ENCODE results near the gene ZC3H18. TPM values are rescaled to one million over a fixed set of nuclear protein-coding genes. Genes with fewer than 3 reads are reported as not detected.

Gene ZC3H18
- total RNA-seq, 6 experiments from 2014 or later = 8.7 to 22.8 (median 16.4) TPM

DNA sequence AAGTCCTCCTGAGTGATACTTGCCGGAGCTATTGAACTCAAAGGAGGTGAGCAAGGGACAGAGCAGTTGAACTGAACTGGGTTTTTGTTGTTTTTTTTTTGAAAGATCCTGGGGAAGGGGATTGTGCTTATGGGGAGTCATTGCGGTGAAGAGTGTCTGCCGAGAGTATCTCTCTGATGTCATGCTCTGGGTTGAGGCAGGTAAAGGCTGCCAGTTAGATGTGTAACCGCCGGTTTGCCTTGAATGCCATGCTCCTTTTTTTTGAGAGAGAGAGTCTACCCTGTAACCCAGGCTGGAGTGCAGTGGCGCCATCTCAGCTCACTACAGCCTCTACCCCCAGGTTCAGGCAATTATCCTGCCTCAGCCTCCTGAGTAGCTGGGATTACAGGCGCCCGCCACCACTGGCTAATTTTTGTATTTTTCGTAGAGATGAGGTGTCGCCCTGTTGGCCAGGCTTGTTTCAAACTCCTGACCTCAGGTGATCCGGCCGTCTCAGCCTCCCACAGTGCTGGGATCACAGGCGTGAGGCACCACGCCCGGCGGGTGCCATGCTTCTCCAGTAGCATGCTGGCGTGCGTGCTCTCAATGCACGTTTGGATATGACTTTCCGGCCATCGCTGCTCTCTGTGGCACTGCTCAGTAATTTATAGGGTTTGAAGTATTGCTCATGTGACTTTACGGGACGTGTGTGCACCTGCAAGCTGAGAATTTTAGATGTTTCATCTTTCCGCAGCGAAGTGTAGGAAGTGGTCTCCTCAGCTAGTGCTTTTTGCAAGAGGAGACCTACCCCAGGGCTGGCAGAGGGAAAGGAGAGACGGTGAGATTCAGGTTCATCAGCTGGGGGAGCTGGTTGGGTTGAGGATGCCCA lies 8.5 kb downstream of the ZC3H18 start:
- intact Hi-C loops (cut with DNase I) = no loop called here
- TF ChIP-seq POLR2A (IDR thresholded peaks at IDR 0.05) = no peak
- TF ChIP-seq, protein P1, sequence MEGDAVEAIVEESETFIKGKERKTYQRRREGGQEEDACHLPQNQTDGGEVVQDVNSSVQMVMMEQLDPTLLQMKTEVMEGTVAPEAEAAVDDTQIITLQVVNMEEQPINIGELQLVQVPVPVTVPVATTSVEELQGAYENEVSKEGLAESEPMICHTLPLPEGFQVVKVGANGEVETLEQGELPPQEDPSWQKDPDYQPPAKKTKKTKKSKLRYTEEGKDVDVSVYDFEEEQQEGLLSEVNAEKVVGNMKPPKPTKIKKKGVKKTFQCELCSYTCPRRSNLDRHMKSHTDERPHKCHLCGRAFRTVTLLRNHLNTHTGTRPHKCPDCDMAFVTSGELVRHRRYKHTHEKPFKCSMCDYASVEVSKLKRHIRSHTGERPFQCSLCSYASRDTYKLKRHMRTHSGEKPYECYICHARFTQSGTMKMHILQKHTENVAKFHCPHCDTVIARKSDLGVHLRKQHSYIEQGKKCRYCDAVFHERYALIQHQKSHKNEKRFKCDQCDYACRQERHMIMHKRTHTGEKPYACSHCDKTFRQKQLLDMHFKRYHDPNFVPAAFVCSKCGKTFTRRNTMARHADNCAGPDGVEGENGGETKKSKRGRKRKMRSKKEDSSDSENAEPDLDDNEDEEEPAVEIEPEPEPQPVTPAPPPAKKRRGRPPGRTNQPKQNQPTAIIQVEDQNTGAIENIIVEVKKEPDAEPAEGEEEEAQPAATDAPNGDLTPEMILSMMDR (IDR thresholded peaks at IDR 0.05) = no peak
- Histone ChIP-seq H3K27ac (no peak overlapping the region), H3K27me3 (no peaks in the 10 kb centered on the region), H3K9me3 (no peaks in the 10 kb centered on the region), H3K4me1 (no peaks in the 10 kb centered on the region), H3K36me3 (peaks cover 0 to 30% (median 12%) of the 10 kb centered on the region in 4 donors), H3K4me3 (no peak overlapping the region)
- DNase-seq (no peak), ATAC-seq (no peak)
- 98% methylated on average over 12 of the region's 26 CpGs for WGBS (ENCODE audit: insufficient coverage, low coverage, low lambda C conversion rate, missing lambda C conversion rate)

GRCh38 chr16:88580371-88580770 lies 10.2 kb downstream of the ZC3H18 start:
- peaks cover 0 to 28% (median 12%) of the 10 kb centered on the region in 4 donors for H3K36me3 ChIP-seq
- no peaks in the 10 kb centered on the region for H3K4me1 ChIP-seq
- no peaks in the 10 kb centered on the region for H3K9me3 ChIP-seq
- no peak overlapping the region for H3K27ac ChIP-seq
- no peaks in the 10 kb centered on the region for H3K27me3 ChIP-seq
- DNase-seq = no peak
- TF ChIP-seq POLR2A (IDR thresholded peaks at IDR 0.05) = no peak
- TF ChIP-seq, protein P1 (IDR thresholded peaks at IDR 0.05) = no peak
- intact Hi-C loops (cut with DNase I) = no loop called here
- no peak for ATAC-seq
- no peak overlapping the region for H3K4me3 ChIP-seq
- no CpG with 5 or more reads among the region's 16 CpGs for WGBS (ENCODE audit: insufficient coverage, low coverage, low lambda C conversion rate, missing lambda C conversion rate)

DNA sequence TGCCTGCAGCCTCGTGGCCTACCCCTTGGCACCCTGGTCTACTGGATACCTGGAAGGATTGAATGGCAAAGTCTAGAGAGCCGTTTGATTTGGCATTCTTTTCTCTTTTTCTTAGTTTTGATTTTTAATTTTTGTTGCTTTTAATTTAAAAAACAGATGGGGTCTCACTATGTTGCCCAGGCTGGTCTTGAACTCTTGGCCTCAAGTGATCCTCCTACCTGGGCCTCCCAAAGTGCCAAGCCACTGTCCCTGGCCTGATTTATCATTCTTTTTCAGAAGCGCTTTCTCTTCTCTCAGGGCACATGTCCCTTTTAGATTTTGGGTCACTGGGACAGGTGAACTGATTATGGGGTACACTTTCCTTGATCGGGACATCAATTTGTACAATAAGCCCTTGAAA lies 10.8 kb downstream of the ZC3H18 start:
- H3K27ac ChIP-seq = no peak overlapping the region
- WGBS (ENCODE audit: insufficient coverage, low coverage, low lambda C conversion rate, missing lambda C conversion rate) = 96% methylated on average over 4 of the region's 4 CpGs
- no peak for ATAC-seq
- no peaks in the 10 kb centered on the region for H3K27me3 ChIP-seq
- no peaks in the 10 kb centered on the region for H3K9me3 ChIP-seq
- H3K4me1 ChIP-seq = no peaks in the 10 kb centered on the region
- DNase-seq = no peak
- intact Hi-C loops (cut with DNase I) = no loop called here
- H3K4me3 ChIP-seq = no peak overlapping the region
- H3K36me3 ChIP-seq = peaks cover 0 to 23% (median 12%) of the 10 kb centered on the region in 4 donors
- TF ChIP-seq POLR2A (IDR thresholded peaks at IDR 0.05) = no peak
- TF ChIP-seq, protein P1 (IDR thresholded peaks at IDR 0.05) = no peak

- H3K36me3 ChIP-seq = peaks cover 0 to 25% (median 11%) of the 10 kb centered on the region in 4 donors
- H3K9me3 ChIP-seq = no peaks in the 10 kb centered on the region
- H3K4me3 ChIP-seq = no peak overlapping the region
- TF ChIP-seq POLR2A (IDR thresholded peaks at IDR 0.05) = no peak
- TF ChIP-seq, protein P1 (IDR thresholded peaks at IDR 0.05) = no peak
- no peak for DNase-seq
- intact Hi-C loops (cut with DNase I) = no loop called here
- ATAC-seq = no peak
- no peaks in the 10 kb centered on the region for H3K4me1 ChIP-seq
- no peaks in the 10 kb centered on the region for H3K27me3 ChIP-seq
- whole genome bisulfite sequencing (ENCODE audit: insufficient coverage, low coverage, low lambda C conversion rate, missing lambda C conversion rate) = 76% methylated on average over 11 of the region's 14 CpGs
- H3K27ac ChIP-seq = no peak overlapping the region
Measured at GRCh38 chr16:88582912-88583575, 12.8 kb downstream of the ZC3H18 start.

Measured in right lobe of liver (tissue), 6 donors.